Urinary bladder (tissue), 4 donors: Measurements from ENCODE around the gene SLAMF1. TPM values are rescaled to one million over a fixed set of nuclear protein-coding genes. Genes with fewer than 3 reads are reported as not detected.

ENCODE experiments used
- DNase-seq: peaks from one replicate; pipeline ENCODE4 v3.0.0-alpha.2; 2015; ENCODE audit errors: extremely low spot score
- H3K27ac ChIP-seq: one replicate; pipeline ENCODE4 v1.5.1; 2013; ENCODE audit warnings: low read depth, mild to moderate bottlenecking, moderate library complexity
- H3K36me3 ChIP-seq: one replicate; pipeline ENCODE4 v1.6.1; 2013; ENCODE audit warnings: mild to moderate bottlenecking, moderate library complexity; ENCODE audit not compliant: insufficient read depth
- H3K4me1 ChIP-seq: one replicate; pipeline ENCODE4 v1.6.1; 2013; ENCODE audit warnings: mild to moderate bottlenecking, moderate library complexity; ENCODE audit not compliant: insufficient read depth
- H3K4me3 ChIP-seq: one replicate; pipeline ENCODE4 v1.5.1; 2013; ENCODE audit warnings: low read depth, low read length
- WGBS: extraction: QIAGEN DNeasy Blood & Tissue Kit; methylation state at CpG from one replicate; pipeline ENCODE4 v1.1.7; 2013; 5-methylcytosine and 5-hydroxymethylcytosine counted together
- polyA plus RNA-seq: library from polyadenylated mRNA; stranded (reverse); fragments of 200-250 nt; gene quantifications from one replicate; pipeline ENCODE4 v1.2.3, GENCODE V29; 2013
- total RNA-seq: library from RNA; depleted of rRNA; stranded (reverse); fragments of >200 nt; gene quantifications from one replicate; pipeline ENCODE4 v1.2.3, GENCODE V29; 2014
- donor health status: healthy with polysubstance abuse.
- donor health status: healthy.

The SLAMF1 gene
- total and polyA plus RNA-seq, 2 donors, result 0.21 to 0.47 TPM

DNA sequence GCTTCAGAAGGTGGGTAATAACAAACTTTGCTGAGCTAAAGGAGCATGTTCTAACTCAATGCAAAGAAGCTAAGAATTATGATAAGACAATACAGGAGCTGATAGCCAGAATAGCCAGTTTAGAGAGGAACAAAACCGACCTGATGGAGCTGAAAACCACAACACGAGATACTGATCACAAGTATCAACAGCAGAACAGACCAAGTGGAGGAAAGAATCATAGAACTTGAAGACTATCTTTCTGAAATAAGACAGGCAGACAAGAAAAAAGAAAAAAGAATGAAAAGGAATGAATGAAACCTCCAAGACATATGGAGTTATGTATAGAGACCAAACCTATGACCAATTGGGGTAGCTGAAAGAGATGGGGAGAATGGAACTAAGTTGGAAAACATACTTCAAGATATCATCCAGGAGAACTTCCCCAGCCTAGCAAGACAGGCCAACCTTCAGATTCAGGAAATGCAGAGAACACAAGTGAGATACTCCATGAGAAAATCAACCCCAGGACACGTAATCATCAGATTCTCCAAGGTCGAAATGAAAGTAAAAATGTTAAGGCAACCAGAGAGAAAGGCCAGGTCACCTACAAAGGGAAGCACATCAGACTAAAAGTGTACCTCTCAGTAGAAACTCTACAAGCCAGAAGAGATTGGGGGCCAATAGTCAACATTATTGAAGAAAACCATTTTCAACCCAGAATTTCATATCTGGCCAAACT is 88.0 kb downstream of the SLAMF1 start:
- Histone ChIP-seq H3K4me3 (no peak overlapping the region), H3K27ac (no peak overlapping the region), H3K4me1 (no peaks in the 10 kb centered on the region), H3K36me3 (no peaks in the 10 kb centered on the region)
- 76% methylated on average over 4 of the region's 4 CpGs for WGBS
- DNase-seq, result no peak

Other genes starting within 250 kb of the SLAMF1 start
- 4.1 TPM for gene VANGL2, start 246.5 kb downstream of the SLAMF1 start, total RNA-seq
- gene VANGL2, start 246.5 kb downstream of the SLAMF1 start, polyA plus RNA-seq, result 7.6 TPM
- 0.53 TPM for gene SLAMF6, start 123.8 kb downstream of the SLAMF1 start, total RNA-seq
- 1.1 TPM for gene SLAMF6, start 123.8 kb downstream of the SLAMF1 start, polyA plus RNA-seq
- 5.3 TPM for gene CD84, start 67.5 kb downstream of the SLAMF1 start, total RNA-seq
- 1.4 TPM for gene CD84, start 67.5 kb downstream of the SLAMF1 start, polyA plus RNA-seq
- 7.0 TPM for gene CD48, start 64.8 kb upstream of the SLAMF1 start, total RNA-seq
- 7.5 TPM for gene CD48, start 64.8 kb upstream of the SLAMF1 start, polyA plus RNA-seq
- gene SLAMF7, start 92.2 kb upstream of the SLAMF1 start, total RNA-seq, result 1.6 TPM
- 1.5 TPM for gene SLAMF7, start 92.2 kb upstream of the SLAMF1 start, polyA plus RNA-seq
- gene LY9, start 149.1 kb upstream of the SLAMF1 start, total RNA-seq, result 0.11 TPM
- gene LY9, start 149.1 kb upstream of the SLAMF1 start, polyA plus RNA-seq, result 0.49 TPM
- 0.21 TPM for gene CD244, start 215.8 kb upstream of the SLAMF1 start, total RNA-seq
- gene CD244, start 215.8 kb upstream of the SLAMF1 start, polyA plus RNA-seq, result 0.89 TPM
- 3.4 TPM for gene ITLN1, start 238.1 kb upstream of the SLAMF1 start, total RNA-seq
- gene ITLN1, start 238.1 kb upstream of the SLAMF1 start, polyA plus RNA-seq, result 0.56 TPM